H1 (cell line): ENCODE data around the gene RASAL2. TPM values are rescaled to one million over a fixed set of nuclear protein-coding genes. Genes with fewer than 3 reads are reported as not detected.

Experiments
- ASH2L ChIP-seq: fragments of 200-600, 300-600 bp; sonication (generic); IDR thresholded peaks from one replicate; pipeline ENCODE4 v1.7.1; 2017; ENCODE audit warnings: low read length
- KDM1A ChIP-seq: fragments of 200-600, 300-600 bp; sonication (generic); IDR thresholded peaks from 2 replicates; pipeline ENCODE4 v1.7.1; 2016; ENCODE audit warnings: mild to moderate bottlenecking, low read length, borderline replicate concordance
- RAD21 ChIP-seq, 2 experiments: IDR thresholded peaks in 1 of 2; conservative IDR thresholded peaks in 1 of 2; 2 replicates each; pipeline ENCODE4 v1.6.1; 2011; ENCODE audit warnings: low read depth in 2 of 2, low read length in 2 of 2, improper control_type of control experiment in 1 of 2, inconsistent platforms in 1 of 2, mild to moderate bottlenecking in 1 of 2, moderate library complexity in 1 of 2
- RXRA ChIP-seq: IDR thresholded peaks from 2 replicates; pipeline ENCODE4 v1.6.1; 2011; ENCODE audit warnings: low read depth, mild to moderate bottlenecking, low read length, moderate library complexity; ENCODE audit not compliant: insufficient read depth
- SUZ12 ChIP-seq: fragments of 200-600 bp; sonication (generic); IDR thresholded peaks from 2 replicates; pipeline ENCODE4 v1.6.1; 2012; ENCODE audit warnings: mild to moderate bottlenecking, inconsistent platforms, low read length, moderate library complexity, mixed read lengths
- TAF1 ChIP-seq: IDR thresholded peaks from 2 replicates; pipeline ENCODE4 v1.6.1; 2011; ENCODE audit warnings: mild to moderate bottlenecking, low read depth, low read length
- TCF12 ChIP-seq: IDR thresholded peaks from 2 replicates; pipeline ENCODE4 v1.6.1; 2011; ENCODE audit warnings: low read depth, mild to moderate bottlenecking, low read length
- polyA plus RNA-seq, 7 experiments: library from polyadenylated mRNA; depleted of rRNA in 3 of 7; stranded (reverse) in 5 of 7; unstranded in 2 of 7; fragments of >200 nt in 5 of 7; fragments of 200-250 nt in 2 of 7; gene quantifications; 1 replicate in 5 of 7; 2 replicates in 1 of 7; 4 replicates in 1 of 7; pipeline versions ENCODE4 v1.2.1 to v1.2.3, GENCODE V29; 2011 to 2013; ENCODE audit warnings: missing spikeins in 2 of 7, mixed read lengths in 2 of 7
- total RNA-seq: library from RNA; stranded (reverse); fragmentation: NEBNext Ultra II Directional; extraction: Animal tissue kit (Norgen Biotek cat#: 25700); gene quantifications from 2 replicates; pipeline ENCODE4 v1.2.1, GENCODE V29; 2021
- TF ChIP-seq, protein P1 (sequence below): fragments of 300-600 bp; sonication (generic); IDR thresholded peaks from 2 replicates; pipeline ENCODE4 v1.7.1; 2012; ENCODE audit warnings: low read length, moderate library complexity, mild to moderate bottlenecking, inconsistent platforms; ENCODE audit not compliant: insufficient replicate concordance
- TF ChIP-seq, protein P2 (sequence below): IDR thresholded peaks from 2 replicates; pipeline ENCODE4 v1.6.1; 2012; ENCODE audit warnings: inconsistent platforms

Gene RASAL2
- total and polyA plus RNA-seq, 2 of the 8 experiments (the other 6 are each of a cell fraction or from before 2014, with no cell fraction given) = 15.9 to 32.5 TPM

- TF ChIP-seq, protein P1, sequence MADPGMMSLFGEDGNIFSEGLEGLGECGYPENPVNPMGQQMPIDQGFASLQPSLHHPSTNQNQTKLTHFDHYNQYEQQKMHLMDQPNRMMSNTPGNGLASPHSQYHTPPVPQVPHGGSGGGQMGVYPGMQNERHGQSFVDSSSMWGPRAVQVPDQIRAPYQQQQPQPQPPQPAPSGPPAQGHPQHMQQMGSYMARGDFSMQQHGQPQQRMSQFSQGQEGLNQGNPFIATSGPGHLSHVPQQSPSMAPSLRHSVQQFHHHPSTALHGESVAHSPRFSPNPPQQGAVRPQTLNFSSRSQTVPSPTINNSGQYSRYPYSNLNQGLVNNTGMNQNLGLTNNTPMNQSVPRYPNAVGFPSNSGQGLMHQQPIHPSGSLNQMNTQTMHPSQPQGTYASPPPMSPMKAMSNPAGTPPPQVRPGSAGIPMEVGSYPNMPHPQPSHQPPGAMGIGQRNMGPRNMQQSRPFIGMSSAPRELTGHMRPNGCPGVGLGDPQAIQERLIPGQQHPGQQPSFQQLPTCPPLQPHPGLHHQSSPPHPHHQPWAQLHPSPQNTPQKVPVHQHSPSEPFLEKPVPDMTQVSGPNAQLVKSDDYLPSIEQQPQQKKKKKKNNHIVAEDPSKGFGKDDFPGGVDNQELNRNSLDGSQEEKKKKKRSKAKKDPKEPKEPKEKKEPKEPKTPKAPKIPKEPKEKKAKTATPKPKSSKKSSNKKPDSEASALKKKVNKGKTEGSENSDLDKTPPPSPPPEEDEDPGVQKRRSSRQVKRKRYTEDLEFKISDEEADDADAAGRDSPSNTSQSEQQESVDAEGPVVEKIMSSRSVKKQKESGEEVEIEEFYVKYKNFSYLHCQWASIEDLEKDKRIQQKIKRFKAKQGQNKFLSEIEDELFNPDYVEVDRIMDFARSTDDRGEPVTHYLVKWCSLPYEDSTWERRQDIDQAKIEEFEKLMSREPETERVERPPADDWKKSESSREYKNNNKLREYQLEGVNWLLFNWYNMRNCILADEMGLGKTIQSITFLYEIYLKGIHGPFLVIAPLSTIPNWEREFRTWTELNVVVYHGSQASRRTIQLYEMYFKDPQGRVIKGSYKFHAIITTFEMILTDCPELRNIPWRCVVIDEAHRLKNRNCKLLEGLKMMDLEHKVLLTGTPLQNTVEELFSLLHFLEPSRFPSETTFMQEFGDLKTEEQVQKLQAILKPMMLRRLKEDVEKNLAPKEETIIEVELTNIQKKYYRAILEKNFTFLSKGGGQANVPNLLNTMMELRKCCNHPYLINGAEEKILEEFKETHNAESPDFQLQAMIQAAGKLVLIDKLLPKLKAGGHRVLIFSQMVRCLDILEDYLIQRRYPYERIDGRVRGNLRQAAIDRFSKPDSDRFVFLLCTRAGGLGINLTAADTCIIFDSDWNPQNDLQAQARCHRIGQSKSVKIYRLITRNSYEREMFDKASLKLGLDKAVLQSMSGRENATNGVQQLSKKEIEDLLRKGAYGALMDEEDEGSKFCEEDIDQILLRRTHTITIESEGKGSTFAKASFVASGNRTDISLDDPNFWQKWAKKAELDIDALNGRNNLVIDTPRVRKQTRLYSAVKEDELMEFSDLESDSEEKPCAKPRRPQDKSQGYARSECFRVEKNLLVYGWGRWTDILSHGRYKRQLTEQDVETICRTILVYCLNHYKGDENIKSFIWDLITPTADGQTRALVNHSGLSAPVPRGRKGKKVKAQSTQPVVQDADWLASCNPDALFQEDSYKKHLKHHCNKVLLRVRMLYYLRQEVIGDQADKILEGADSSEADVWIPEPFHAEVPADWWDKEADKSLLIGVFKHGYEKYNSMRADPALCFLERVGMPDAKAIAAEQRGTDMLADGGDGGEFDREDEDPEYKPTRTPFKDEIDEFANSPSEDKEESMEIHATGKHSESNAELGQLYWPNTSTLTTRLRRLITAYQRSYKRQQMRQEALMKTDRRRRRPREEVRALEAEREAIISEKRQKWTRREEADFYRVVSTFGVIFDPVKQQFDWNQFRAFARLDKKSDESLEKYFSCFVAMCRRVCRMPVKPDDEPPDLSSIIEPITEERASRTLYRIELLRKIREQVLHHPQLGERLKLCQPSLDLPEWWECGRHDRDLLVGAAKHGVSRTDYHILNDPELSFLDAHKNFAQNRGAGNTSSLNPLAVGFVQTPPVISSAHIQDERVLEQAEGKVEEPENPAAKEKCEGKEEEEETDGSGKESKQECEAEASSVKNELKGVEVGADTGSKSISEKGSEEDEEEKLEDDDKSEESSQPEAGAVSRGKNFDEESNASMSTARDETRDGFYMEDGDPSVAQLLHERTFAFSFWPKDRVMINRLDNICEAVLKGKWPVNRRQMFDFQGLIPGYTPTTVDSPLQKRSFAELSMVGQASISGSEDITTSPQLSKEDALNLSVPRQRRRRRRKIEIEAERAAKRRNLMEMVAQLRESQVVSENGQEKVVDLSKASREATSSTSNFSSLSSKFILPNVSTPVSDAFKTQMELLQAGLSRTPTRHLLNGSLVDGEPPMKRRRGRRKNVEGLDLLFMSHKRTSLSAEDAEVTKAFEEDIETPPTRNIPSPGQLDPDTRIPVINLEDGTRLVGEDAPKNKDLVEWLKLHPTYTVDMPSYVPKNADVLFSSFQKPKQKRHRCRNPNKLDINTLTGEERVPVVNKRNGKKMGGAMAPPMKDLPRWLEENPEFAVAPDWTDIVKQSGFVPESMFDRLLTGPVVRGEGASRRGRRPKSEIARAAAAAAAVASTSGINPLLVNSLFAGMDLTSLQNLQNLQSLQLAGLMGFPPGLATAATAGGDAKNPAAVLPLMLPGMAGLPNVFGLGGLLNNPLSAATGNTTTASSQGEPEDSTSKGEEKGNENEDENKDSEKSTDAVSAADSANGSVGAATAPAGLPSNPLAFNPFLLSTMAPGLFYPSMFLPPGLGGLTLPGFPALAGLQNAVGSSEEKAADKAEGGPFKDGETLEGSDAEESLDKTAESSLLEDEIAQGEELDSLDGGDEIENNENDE = no peak
- TF ChIP-seq TAF1 = no peak
- TF ChIP-seq, protein P2, sequence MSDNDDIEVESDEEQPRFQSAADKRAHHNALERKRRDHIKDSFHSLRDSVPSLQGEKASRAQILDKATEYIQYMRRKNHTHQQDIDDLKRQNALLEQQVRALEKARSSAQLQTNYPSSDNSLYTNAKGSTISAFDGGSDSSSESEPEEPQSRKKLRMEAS = no peak
- TF ChIP-seq TCF12 = no peak
- TF ChIP-seq ASH2L = no peak
- no peak for TF ChIP-seq RAD21 (IDR thresholded peaks at IDR 0.05 in 1 of 2, conservative IDR thresholded peaks at IDR 0.05 in 1 of 2; ENCODE audit: low read depth in 2 of 2, low read length in 2 of 2)
- no peak for TF ChIP-seq RXRA
- no peak for TF ChIP-seq KDM1A
- no peak for TF ChIP-seq SUZ12
Measured at GRCh38 chr1:178232108-178232507, 138.2 kb downstream of the RASAL2 start (continued).
